Caco-2 (cell line): ENCODE results near the gene BMPR1B. TPM values are rescaled to one million over a fixed set of nuclear protein-coding genes. Genes with fewer than 3 reads are reported as not detected.

Source experiments
- BruUV-seq: library from RNA; stranded (reverse); fragments of 400-500 nt; replicated peaks from 2 replicates; lab custom pipeline; 2021; lab: Mats Ljungman, UMichigan
- CTCF ChIA-PET: fragments of 300-600 bp; sonication (Branson Sonifier 250); formaldehyde crosslinking; loops from one replicate; lab custom pipeline; 2022; ENCODE audit warnings: antibody characterized with exemption; lab: Charles Lee
- POLR2A ChIA-PET: fragments of 300-600 bp; sonication (Branson Sonifier 250); formaldehyde crosslinking; loops from one replicate; lab custom pipeline; 2022; ENCODE audit warnings: antibody characterized with exemption; lab: Charles Lee
- DNase-seq, 2 experiments: peaks; one replicate each; pipeline versions ENCODE4 v3.0.0 to v3.0.0-alpha.2; 2020 to 2022
- H3K27me3 ChIP-seq: replicated peaks from 2 replicates; pipeline ENCODE4 v1.6.0; 2011; ENCODE audit warnings: low read length; ENCODE audit not compliant: control insufficient read depth, insufficient read depth
- H3K36me3 ChIP-seq: 2 replicates; pipeline ENCODE4 v1.5.1; 2011; ENCODE audit warnings: low read length; ENCODE audit not compliant: control insufficient read depth, insufficient read depth
- H3K4me1 ChIP-seq: fragments of 250-450 bp; sonication (Bioruptor Pico); 2 replicates; pipeline ENCODE4 v1.5.1; 2020; ENCODE audit warnings: mild to moderate bottlenecking
- H3K4me3 ChIP-seq: 2 replicates; pipeline ENCODE4 v1.5.1; 2011; ENCODE audit warnings: low read depth, mild to moderate bottlenecking, control low read depth, low read length
- H3K9me3 ChIP-seq: fragments of 250-450 bp; sonication (Bioruptor Pico); 2 replicates; pipeline ENCODE4 v1.5.1; 2020; ENCODE audit warnings: mild to moderate bottlenecking, moderate library complexity
- H3K27ac Mint-ChIP-seq: one replicate; pipeline ENCODE4 v1.8.0; 2022; ENCODE audit warnings: mixed read lengths; ENCODE audit not compliant: unreplicated experiment
- H3K27me3 Mint-ChIP-seq: one replicate; pipeline ENCODE4 v1.8.0; 2022; ENCODE audit warnings: mixed read lengths; ENCODE audit not compliant: insufficient read depth, unreplicated experiment
- H3K36me3 Mint-ChIP-seq: one replicate; pipeline ENCODE4 v1.8.0; 2022; ENCODE audit warnings: mild to moderate bottlenecking, mixed read lengths; ENCODE audit not compliant: insufficient read depth, unreplicated experiment
- H3K4me1 Mint-ChIP-seq: one replicate; pipeline ENCODE4 v1.8.0; 2022; ENCODE audit warnings: low read depth, mixed read lengths; ENCODE audit not compliant: unreplicated experiment
- H3K4me3 Mint-ChIP-seq: one replicate; pipeline ENCODE4 v1.8.0; 2022; ENCODE audit warnings: mild to moderate bottlenecking, moderate library complexity, mixed read lengths; ENCODE audit not compliant: unreplicated experiment
- H3K9me3 Mint-ChIP-seq: one replicate; pipeline ENCODE4 v1.8.0; 2022; ENCODE audit warnings: mixed read lengths; ENCODE audit not compliant: unreplicated experiment
- CTCF ChIP-seq, 2 experiments: fragments of 200-600 bp in 1 of 2; IDR thresholded peaks; 1 replicate in 1 of 2; 2 replicates in 1 of 2; pipeline versions ENCODE4 v1.5.1 to v1.8.0; 2011 to 2022; ENCODE audit warnings: antibody characterized with exemption in 1 of 2, control low read depth in 1 of 2, inconsistent platforms in 1 of 2, low read depth in 1 of 2, low read length in 1 of 2, mild to moderate bottlenecking in 1 of 2, moderate library complexity in 1 of 2; ENCODE audit not compliant: insufficient read depth in 1 of 2, severe bottlenecking in 1 of 2, unreplicated experiment in 1 of 2
- intact Hi-C: fragments of 100-400 bp; cut with micrococcal nuclease; formaldehyde crosslinking; loops from one replicate; pipeline ENCODE4 v1.10.0; 2022; ENCODE audit not compliant: unreplicated experiment
- total RNA-seq: library from RNA; stranded (reverse); gene quantifications from 2 replicates; pipeline ENCODE4 v1.2.3, GENCODE V29; 2022

The BMPR1B gene
- total RNA-seq, 1 experiment from 2014 or later: 8.7 TPM

- Histone ChIP-seq H3K9me3 (no peaks in the 10 kb centered on the region), H3K4me3 (no peak overlapping the region), H3K4me1 (no peaks in the 10 kb centered on the region), H3K27me3 (no peaks in the 10 kb centered on the region; the same call in 1 of the 2 replicates), H3K36me3 (no peaks in the 10 kb centered on the region)
- Mint-ChIP-seq H3K9me3 (no peaks in the 10 kb centered on the region), H3K4me3 (no peak overlapping the region), H3K36me3 (no peaks in the 10 kb centered on the region), H3K27ac (no peak overlapping the region), H3K27me3 (no peaks in the 10 kb centered on the region), H3K4me1 (no peaks in the 10 kb centered on the region)
- no peak for DNase-seq
- intact Hi-C loops: no loop called here
- TF ChIP-seq CTCF (IDR thresholded peaks at IDR 0.05; ENCODE audit: insufficient read depth in 1 of 2, low read depth in 1 of 2, low read length in 1 of 2, severe bottlenecking in 1 of 2, unreplicated experiment in 1 of 2): no peak
- no TSS peak for BruUV-seq
- ChIA-PET POLR2A (no interaction called here), CTCF (no interaction called here)
These were observed 400.3 kb downstream of the BMPR1B start for GRCh38 chr4:95158045-95158444.

- intact Hi-C loops: no loop called here
- H3K4me1 ChIP-seq: no peaks in the 10 kb centered on the region
- Mint-ChIP-seq H3K9me3 (no peaks in the 10 kb centered on the region), H3K4me1 (no peaks in the 10 kb centered on the region), H3K36me3 (no peaks in the 10 kb centered on the region), H3K27ac (no peak overlapping the region), H3K4me3 (no peak overlapping the region), H3K27me3 (no peaks in the 10 kb centered on the region)
- ChIA-PET CTCF (interaction anchor here (0.6 kb wide), 1 partner anchor 46 kb away, joined by 5 read pairs; no protein-coding TSS in a partner anchor), POLR2A (no interaction called here)
- no peaks in the 10 kb centered on the region; the same call in 1 of the 2 replicates for H3K27me3 ChIP-seq
- no TSS peak for BruUV-seq
- H3K4me3 ChIP-seq: no peak overlapping the region
- H3K9me3 ChIP-seq: no peaks in the 10 kb centered on the region
- H3K36me3 ChIP-seq: no peaks in the 10 kb centered on the region
- DNase-seq: no peak
- no peak for TF ChIP-seq CTCF (IDR thresholded peaks at IDR 0.05; ENCODE audit: insufficient read depth in 1 of 2, low read depth in 1 of 2, low read length in 1 of 2, severe bottlenecking in 1 of 2, unreplicated experiment in 1 of 2)
These were observed 400.9 kb downstream of the BMPR1B start for GRCh38 chr4:95158626-95159025.

- Histone ChIP-seq H3K4me1 (no peaks in the 10 kb centered on the region), H3K36me3 (no peaks in the 10 kb centered on the region), H3K4me3 (no peak overlapping the region), H3K27me3 (no peaks in the 10 kb centered on the region; the same call in 1 of the 2 replicates), H3K9me3 (no peaks in the 10 kb centered on the region)
- ChIA-PET POLR2A (no interaction called here), CTCF (interaction anchor here (0.6 kb wide), 1 partner anchor 45 kb away, joined by 5 read pairs; no protein-coding TSS in a partner anchor)
- H3K9me3 Mint-ChIP-seq: no peaks in the 10 kb centered on the region
- no peaks in the 10 kb centered on the region for H3K27me3 Mint-ChIP-seq
- no TSS peak for BruUV-seq
- intact Hi-C loops: no loop called here
- TF ChIP-seq CTCF (IDR thresholded peaks at IDR 0.05; ENCODE audit: insufficient read depth in 1 of 2, low read depth in 1 of 2, low read length in 1 of 2, severe bottlenecking in 1 of 2, unreplicated experiment in 1 of 2): no peak
- H3K27ac Mint-ChIP-seq: no peak overlapping the region
- no peak overlapping the region for H3K4me3 Mint-ChIP-seq
- no peak for DNase-seq
- no peaks in the 10 kb centered on the region for H3K4me1 Mint-ChIP-seq
- H3K36me3 Mint-ChIP-seq: no peaks in the 10 kb centered on the region
These were observed 401.6 kb downstream of the BMPR1B start for GRCh38 chr4:95159384-95159783.
